ENCODE data around the gene ADORA2A.

Gene ADORA2A

DNA sequence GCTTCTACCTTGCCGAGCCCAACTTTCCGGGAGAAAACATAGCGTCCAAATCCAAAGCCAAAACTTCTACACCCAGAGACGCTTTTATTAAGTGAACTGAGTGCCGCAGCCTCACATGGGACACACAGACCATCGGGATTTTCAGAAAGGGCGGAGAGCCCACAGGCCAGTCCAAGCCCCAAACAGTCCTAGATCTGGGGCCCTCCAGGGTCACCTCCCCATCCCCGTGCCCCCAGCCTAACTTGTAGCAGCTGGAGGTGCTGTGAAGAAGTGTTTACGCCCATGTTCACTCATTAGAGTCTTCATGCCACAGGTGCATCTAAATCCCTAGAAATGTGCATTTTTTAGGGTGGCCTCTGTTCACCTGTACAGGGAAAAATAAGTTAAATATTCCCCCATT lies 14.1 kb upstream of the ADORA2A start:
- Histone ChIP-seq H3K4me3 (ENCODE audit: low read depth in 1 of 2, low read length in 2 of 2) (no peak overlapping the region), H3K36me3 (ENCODE audit: control insufficient read depth in 1 of 2, insufficient read depth in 2 of 2, low read length in 2 of 2) (peaks cover 13 to 48% of the 10 kb centered on the region in 2 donors), H3K9me3 (ENCODE audit: control insufficient read depth in 1 of 2, low read length in 2 of 2) (no peaks in the 10 kb centered on the region), H3K27ac (ENCODE audit: low read length) (no peak overlapping the region), H3K27me3 (ENCODE audit: low read depth, low read length) (no peaks in the 10 kb centered on the region), H3K4me1 (ENCODE audit: control insufficient read depth in 1 of 2, insufficient read depth in 2 of 2, low read length in 2 of 2) (no peaks in the 10 kb centered on the region)

DNA sequence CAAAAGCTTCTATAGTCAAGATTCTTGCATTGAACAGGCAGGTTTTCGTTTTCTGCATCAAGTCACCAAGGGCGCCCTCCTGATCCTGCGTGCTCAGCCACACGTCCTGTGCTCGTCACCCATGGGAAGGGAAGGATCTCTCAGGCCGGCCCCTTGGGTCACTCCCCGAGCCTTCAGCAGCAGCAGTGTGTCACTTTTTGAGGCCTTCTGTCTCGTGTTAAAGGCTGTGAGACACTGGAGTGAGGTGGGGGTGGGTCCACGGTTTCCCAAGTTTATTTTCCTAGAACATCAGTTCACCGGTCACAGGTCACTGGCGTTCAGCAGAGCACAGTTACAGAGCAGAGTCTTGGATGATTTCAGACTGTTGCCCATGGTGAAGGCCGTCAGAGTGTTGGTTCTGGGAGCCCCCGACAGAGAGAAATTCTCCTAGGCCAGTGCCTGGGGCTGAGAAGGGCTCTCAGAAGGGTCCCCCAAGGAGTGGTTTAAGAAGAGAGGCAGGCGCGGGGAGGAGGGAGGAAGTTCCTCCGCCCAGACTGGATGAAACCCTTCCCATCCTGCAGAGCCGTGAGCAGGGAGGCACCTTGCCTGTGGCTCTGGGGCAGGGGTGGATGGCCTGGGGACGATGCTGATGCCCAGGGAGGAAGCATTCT lies 13.5 kb upstream of the ADORA2A start:
- H3K9me3 ChIP-seq (ENCODE audit: control insufficient read depth in 1 of 2, low read length in 2 of 2), result no peaks in the 10 kb centered on the region
- H3K4me1 ChIP-seq (ENCODE audit: control insufficient read depth in 1 of 2, insufficient read depth in 2 of 2, low read length in 2 of 2), result no peaks in the 10 kb centered on the region
- no peak overlapping the region for H3K4me3 ChIP-seq (ENCODE audit: low read depth in 1 of 2, low read length in 2 of 2)
- H3K36me3 ChIP-seq (ENCODE audit: control insufficient read depth in 1 of 2, insufficient read depth in 2 of 2, low read length in 2 of 2), result peaks cover 13 to 49% of the 10 kb centered on the region in 2 donors
- H3K27me3 ChIP-seq (ENCODE audit: low read depth, low read length), result no peaks in the 10 kb centered on the region
- no peak overlapping the region for H3K27ac ChIP-seq (ENCODE audit: low read length)

DNA sequence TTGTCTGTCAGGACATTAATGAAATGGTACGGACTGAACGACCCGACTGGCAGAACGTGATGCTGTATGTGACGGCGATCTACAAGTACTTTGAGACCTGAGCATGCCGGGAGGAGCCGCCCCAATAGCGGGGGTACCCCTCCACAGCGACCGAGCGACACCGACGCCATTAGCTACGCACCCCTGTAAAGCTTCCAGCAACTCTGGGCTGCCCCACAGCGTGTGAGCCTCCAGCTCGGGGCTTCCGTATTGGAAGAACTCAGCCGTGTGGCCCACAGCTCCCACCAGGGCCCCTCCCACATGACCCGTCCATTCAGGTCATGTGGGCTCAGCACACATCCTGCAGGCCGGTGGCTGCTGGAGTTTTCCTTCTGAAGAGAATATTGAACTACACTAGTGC lies 12.9 kb upstream of the ADORA2A start:
- Histone ChIP-seq H3K4me1 (ENCODE audit: control insufficient read depth in 1 of 2, insufficient read depth in 2 of 2, low read length in 2 of 2) (no peaks in the 10 kb centered on the region), H3K27me3 (ENCODE audit: low read depth, low read length) (no peaks in the 10 kb centered on the region), H3K36me3 (ENCODE audit: control insufficient read depth in 1 of 2, insufficient read depth in 2 of 2, low read length in 2 of 2) (peaks cover 13 to 49% of the 10 kb centered on the region in 2 donors), H3K9me3 (ENCODE audit: control insufficient read depth in 1 of 2, low read length in 2 of 2) (no peaks in the 10 kb centered on the region), H3K27ac (ENCODE audit: low read length) (no peak overlapping the region), H3K4me3 (ENCODE audit: low read depth in 1 of 2, low read length in 2 of 2) (no peak overlapping the region)

DNA sequence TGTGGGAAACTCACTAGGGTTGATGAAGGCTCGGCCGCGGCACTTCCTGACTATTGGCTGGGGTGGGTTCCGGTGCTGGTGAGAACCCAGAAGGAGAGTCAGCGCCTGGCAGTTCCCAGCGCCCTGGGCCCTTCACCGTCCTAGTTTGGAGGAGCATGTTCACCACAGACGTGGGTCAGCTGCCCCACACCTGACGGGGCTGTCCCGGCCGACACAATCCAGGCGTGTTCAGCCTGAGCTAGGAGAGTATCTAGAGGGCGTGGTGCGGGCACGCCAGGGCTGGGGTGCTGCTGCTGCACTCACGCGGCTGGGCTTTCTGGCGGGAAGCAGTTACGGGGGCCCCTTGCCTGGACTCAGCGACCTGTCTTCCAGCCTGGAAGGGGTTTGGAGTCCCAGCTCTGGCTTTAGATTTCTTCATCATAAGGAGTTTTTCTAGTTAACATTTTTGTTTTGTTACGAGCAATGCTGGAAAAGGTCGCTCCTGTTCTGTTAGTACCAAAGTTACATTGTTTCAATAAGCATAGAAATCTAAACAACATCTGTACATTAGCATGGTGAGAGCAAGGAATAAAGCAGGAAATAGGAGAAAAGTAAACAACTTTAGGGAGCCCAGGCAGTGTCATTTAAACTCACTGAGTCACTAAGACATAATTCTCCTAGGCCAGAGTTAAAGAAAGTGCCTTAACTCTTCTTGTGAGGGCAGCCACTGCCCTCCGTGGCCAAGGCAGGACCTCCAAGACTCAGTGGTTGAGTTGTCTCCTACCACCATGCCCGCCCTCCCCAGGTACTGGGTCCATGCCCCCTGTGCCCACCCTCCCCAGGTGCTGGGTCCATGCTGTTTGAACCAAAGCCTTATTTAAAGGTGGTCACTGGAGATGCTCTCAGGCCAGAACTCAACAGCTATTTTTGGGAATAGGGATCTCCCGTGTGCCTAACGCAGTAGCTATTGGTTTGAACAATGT lies 12.1 kb upstream of the ADORA2A start:
- no peaks in the 10 kb centered on the region for H3K27me3 ChIP-seq (ENCODE audit: low read depth, low read length)
- no peak overlapping the region for H3K4me3 ChIP-seq (ENCODE audit: low read depth in 1 of 2, low read length in 2 of 2)
- no peaks in the 10 kb centered on the region for H3K9me3 ChIP-seq (ENCODE audit: control insufficient read depth in 1 of 2, low read length in 2 of 2)
- no peaks in the 10 kb centered on the region for H3K4me1 ChIP-seq (ENCODE audit: control insufficient read depth in 1 of 2, insufficient read depth in 2 of 2, low read length in 2 of 2)
- H3K27ac ChIP-seq (ENCODE audit: low read length), result no peak overlapping the region
- peaks cover 13 to 49% of the 10 kb centered on the region in 2 donors for H3K36me3 ChIP-seq (ENCODE audit: control insufficient read depth in 1 of 2, insufficient read depth in 2 of 2, low read length in 2 of 2)

DNA sequence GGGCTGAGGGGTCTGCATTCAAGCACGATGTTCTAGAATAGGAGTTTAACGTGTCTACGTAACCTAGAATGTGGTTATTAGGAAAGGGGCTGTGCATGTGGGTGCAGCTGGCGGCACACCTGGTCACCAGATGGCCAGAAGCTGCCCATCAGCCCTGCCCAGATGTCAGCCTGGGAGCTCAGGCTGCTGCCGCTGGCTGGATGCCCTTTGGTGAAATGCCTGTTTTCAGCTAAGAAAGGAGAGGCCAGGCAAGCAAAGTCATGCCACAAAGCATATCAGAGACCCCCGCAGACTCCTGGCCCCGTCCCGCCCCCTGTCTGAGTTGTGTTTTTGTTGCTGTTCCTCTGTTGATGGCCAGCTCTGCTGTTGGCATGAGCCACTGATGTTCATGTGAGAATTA lies 11.3 kb upstream of the ADORA2A start:
- H3K4me1 ChIP-seq (ENCODE audit: control insufficient read depth in 1 of 2, insufficient read depth in 2 of 2, low read length in 2 of 2), result no peaks in the 10 kb centered on the region
- H3K27me3 ChIP-seq (ENCODE audit: low read depth, low read length), result no peaks in the 10 kb centered on the region
- H3K27ac ChIP-seq (ENCODE audit: low read length), result no peak overlapping the region
- H3K4me3 ChIP-seq (ENCODE audit: low read depth in 1 of 2, low read length in 2 of 2), result no peak overlapping the region
- peaks cover 13 to 49% of the 10 kb centered on the region in 2 donors for H3K36me3 ChIP-seq (ENCODE audit: control insufficient read depth in 1 of 2, insufficient read depth in 2 of 2, low read length in 2 of 2)
- H3K9me3 ChIP-seq (ENCODE audit: control insufficient read depth in 1 of 2, low read length in 2 of 2), result no peaks in the 10 kb centered on the region

DNA sequence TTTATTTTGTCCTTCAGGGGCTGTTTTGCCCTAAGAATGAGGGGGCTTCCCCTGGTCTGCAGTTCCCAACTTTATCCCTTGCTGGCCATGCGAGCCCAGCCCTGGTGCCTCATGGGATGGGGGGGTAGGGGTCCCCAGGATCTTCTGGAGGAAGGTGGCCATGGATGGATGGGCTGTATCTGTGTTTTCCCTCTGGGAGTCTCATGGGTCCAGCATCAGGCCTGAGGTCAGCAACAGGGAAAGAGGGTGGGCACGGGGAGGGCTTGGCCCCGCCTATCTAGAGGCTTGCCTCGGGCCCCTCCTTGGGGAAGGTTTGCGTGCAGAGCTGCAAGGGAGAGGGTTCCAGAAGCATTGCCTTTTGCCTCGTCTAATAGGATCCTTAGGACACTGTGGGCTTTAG lies 10.8 kb upstream of the ADORA2A start:
- Histone ChIP-seq H3K36me3 (ENCODE audit: control insufficient read depth in 1 of 2, insufficient read depth in 2 of 2, low read length in 2 of 2) (peaks cover 10 to 47% of the 10 kb centered on the region in 2 donors), H3K4me3 (ENCODE audit: low read depth in 1 of 2, low read length in 2 of 2) (no peak overlapping the region), H3K4me1 (ENCODE audit: control insufficient read depth in 1 of 2, insufficient read depth in 2 of 2, low read length in 2 of 2) (no peaks in the 10 kb centered on the region), H3K9me3 (ENCODE audit: control insufficient read depth in 1 of 2, low read length in 2 of 2) (no peaks in the 10 kb centered on the region), H3K27ac (ENCODE audit: low read length) (no peak overlapping the region), H3K27me3 (ENCODE audit: low read depth, low read length) (no peaks in the 10 kb centered on the region)

DNA sequence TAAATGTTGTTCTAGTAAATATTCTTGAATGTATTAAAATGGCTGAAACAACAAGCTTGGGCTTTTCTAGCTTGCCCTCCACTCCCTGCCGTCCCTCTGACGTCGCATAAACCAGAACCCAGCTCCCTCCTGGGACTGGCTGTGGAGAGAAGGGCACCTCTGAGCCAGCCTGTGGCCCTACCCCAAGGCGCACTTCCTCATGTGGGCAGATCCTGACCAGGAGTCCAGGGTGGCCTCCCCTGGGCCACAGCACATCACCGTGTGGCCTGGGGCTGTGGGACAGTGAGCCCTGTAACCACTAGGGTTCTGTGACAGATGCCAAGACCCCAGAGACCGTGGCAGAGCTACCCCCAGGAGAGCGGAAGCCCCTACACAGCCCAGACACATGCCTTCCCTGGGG lies 10.2 kb upstream of the ADORA2A start:
- no peak overlapping the region for H3K4me3 ChIP-seq (ENCODE audit: low read depth in 1 of 2, low read length in 2 of 2)
- no peaks in the 10 kb centered on the region for H3K9me3 ChIP-seq (ENCODE audit: control insufficient read depth in 1 of 2, low read length in 2 of 2)
- no peaks in the 10 kb centered on the region for H3K4me1 ChIP-seq (ENCODE audit: control insufficient read depth in 1 of 2, insufficient read depth in 2 of 2, low read length in 2 of 2)
- H3K27me3 ChIP-seq (ENCODE audit: low read depth, low read length), result no peaks in the 10 kb centered on the region
- peaks cover 6 to 43% of the 10 kb centered on the region in 2 donors for H3K36me3 ChIP-seq (ENCODE audit: control insufficient read depth in 1 of 2, insufficient read depth in 2 of 2, low read length in 2 of 2)
- no peak overlapping the region for H3K27ac ChIP-seq (ENCODE audit: low read length)

DNA sequence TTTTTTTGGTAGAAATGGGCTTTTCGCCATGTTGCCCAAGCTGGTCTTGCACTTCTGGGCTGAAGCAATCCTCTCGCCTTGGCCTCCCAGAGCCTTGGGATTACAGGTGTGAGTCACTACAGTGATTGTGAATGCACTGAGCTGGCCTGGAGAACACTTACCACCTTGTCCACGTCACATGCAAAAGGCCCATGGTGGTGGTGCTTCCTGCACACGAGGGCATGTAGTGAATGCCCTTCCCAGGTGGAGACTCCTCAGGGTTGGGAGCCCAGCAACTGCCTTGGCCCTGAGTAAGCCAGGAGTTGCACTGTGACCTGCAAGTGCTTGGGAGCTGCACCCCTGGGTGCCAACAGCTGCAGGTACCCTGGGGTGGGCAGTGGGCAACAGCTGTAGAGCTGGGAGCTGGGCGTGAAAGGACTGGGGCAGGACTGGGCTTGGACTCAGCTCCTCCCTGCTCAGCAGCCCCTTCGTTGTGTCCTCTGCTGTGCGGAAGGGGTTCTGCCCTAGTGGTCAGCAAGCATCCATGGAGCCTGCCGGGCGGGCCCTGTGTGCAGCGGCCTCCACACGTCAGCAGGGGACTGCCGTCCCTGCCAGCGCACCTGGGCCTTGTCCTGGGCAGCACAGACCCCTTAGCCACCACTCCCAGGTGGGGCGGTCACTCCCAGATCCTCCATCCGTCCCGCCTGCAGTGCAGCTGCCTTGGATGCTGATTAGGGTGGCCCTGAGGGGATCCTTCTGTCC lies 9.3 kb upstream of the ADORA2A start:
- Histone ChIP-seq H3K9me3 (ENCODE audit: control insufficient read depth in 1 of 2, low read length in 2 of 2) (no peaks in the 10 kb centered on the region), H3K4me3 (ENCODE audit: low read depth in 1 of 2, low read length in 2 of 2) (no peak overlapping the region), H3K36me3 (ENCODE audit: control insufficient read depth in 1 of 2, insufficient read depth in 2 of 2, low read length in 2 of 2) (peaks cover 6 to 35% of the 10 kb centered on the region in 2 donors), H3K4me1 (ENCODE audit: control insufficient read depth in 1 of 2, insufficient read depth in 2 of 2, low read length in 2 of 2) (no peaks in the 10 kb centered on the region), H3K27ac (ENCODE audit: low read length) (no peak overlapping the region), H3K27me3 (ENCODE audit: low read depth, low read length) (no peaks in the 10 kb centered on the region)

DNA sequence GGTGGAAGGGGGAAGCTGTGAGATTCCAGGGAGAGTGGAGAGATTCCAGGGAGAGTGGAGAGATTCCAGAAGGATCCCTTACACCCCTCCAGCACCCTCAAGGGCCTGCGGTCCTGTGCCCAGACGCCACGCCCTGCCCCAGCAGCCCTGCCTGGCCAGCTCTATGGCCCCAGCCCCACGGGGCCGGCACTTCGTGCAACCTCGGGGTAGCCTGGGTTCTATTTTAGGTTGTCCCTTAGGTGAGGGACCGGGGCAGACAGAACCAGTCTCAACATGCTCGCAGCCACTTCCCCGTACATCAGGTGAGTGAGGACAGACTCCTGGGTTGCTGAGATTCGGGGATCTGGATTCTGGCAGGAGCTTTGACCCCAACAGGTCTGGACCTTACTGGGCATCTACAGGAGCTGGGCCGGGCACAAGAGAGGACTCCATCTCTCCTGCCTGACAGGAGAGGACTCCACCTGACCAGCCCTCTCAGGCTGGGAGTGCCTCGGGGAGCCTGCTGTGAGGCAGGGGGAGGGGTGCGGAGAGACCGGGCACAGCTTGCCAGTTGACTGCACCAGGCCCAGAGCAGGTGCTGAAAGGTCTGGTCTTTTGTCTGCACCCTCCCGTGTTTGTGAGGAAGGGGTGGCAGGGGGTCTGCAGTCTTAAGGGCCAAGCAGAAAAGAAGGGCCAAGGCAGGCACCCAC lies 8.5 kb upstream of the ADORA2A start:
- Histone ChIP-seq H3K27me3 (ENCODE audit: low read depth, low read length) (no peaks in the 10 kb centered on the region), H3K4me3 (ENCODE audit: low read depth in 1 of 2, low read length in 2 of 2) (no peak overlapping the region), H3K36me3 (ENCODE audit: control insufficient read depth in 1 of 2, insufficient read depth in 2 of 2, low read length in 2 of 2) (peaks cover 6 to 27% of the 10 kb centered on the region in 2 donors), H3K27ac (ENCODE audit: low read length) (no peak overlapping the region), H3K4me1 (ENCODE audit: control insufficient read depth in 1 of 2, insufficient read depth in 2 of 2, low read length in 2 of 2) (peaks cover 0 to under 1% of the 10 kb centered on the region in 2 donors), H3K9me3 (ENCODE audit: control insufficient read depth in 1 of 2, low read length in 2 of 2) (no peaks in the 10 kb centered on the region)

DNA sequence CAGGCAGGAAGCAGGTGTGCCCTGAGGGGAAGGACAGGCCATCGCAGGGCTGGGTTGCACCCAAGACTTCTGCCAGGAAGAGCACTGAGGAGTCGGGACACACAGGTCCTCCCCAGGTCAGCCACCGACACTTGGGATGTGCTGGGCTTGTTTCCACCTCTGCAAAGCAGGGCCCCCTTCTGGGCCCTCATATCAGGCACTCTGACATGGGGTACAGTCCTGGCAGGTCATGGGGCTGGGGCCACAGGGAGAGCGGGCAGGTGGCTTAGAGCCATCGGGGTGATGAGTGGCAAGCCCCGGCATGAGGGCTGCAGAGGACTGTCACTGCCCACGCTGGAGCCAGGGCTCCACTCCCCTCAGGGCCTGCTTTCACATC lies 7.9 kb upstream of the ADORA2A start:
- Histone ChIP-seq H3K9me3 (ENCODE audit: control insufficient read depth in 1 of 2, low read length in 2 of 2) (no peaks in the 10 kb centered on the region), H3K4me3 (ENCODE audit: low read depth in 1 of 2, low read length in 2 of 2) (no peak overlapping the region)

More for the DNA sequence above, 7.9 kb upstream of the ADORA2A start:
- Histone ChIP-seq H3K27me3 (ENCODE audit: low read depth, low read length) (no peaks in the 10 kb centered on the region), H3K36me3 (ENCODE audit: control insufficient read depth in 1 of 2, insufficient read depth in 2 of 2, low read length in 2 of 2) (peaks cover 6 to 22% of the 10 kb centered on the region in 2 donors), H3K4me1 (ENCODE audit: control insufficient read depth in 1 of 2, insufficient read depth in 2 of 2, low read length in 2 of 2) (peaks cover 0 to 6% of the 10 kb centered on the region in 2 donors), H3K27ac (ENCODE audit: low read length) (no peak overlapping the region)
